SKM-1 treated with dmso at 0.1 percent for 144 hours (cell line): ENCODE data around the gene ASPSCR1.

ENCODE experiments used
- DNase-seq: peaks from one replicate; lab custom pipeline; 2025; ENCODE audit not compliant: unreplicated experiment; lab: John Stamatoyannopoulos, UW

Gene ASPSCR1

DNA sequence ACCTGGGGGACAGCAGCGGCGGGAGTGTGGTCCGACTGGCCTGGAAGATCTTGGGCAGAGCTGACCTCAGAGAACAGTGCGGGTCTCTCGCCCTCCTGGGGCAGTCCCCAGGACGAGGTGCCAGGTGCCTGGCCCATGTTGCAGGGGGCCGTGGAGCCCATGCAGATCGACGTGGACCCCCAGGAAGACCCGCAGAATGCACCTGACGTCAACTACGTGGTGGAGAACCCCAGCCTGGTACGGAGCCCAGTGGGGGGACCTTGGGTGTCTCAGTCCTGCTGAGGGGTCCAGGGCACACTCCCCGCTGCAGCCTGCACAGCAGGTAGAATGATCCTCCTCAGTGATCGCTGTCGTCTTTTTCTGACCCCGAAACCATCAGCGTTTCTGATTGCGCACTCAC, 75.7 kb downstream of the ASPSCR1 start:
- no peak for DNase-seq

DNA sequence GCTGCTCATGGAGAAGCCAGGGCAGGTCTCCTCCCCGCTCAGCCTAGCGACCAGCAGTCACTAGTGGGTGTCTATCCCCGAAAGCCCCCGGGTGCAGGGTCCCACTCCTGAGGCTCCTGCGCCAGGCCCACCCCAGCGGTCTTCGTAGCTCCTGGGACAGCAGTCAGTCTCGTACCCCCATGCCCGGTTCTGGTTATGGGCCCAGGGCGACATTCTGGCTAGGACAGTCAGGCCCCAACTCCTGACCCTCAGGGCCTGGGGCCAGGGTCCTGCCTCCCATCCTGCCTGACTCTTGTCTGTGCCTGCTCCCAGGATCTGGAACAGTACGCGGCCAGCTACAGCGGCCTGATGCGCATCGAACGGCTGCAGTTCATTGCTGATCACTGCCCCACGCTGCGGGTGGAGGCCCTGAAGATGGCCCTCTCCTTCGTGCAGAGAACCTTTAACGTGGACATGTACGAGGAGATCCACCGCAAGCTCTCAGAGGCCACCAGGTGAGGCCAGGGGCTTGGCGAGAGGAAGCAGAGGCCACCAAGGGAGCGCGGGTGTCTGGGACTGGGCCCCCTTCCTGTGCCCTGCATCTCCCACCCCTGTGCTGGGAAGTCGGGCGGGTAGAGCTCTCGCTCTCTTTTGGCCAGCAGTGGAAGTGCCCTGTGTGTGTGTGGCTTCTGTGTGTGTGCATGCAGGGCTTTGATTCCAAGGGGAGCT, 76.3 kb downstream of the ASPSCR1 start:
- no peak for DNase-seq

DNA sequence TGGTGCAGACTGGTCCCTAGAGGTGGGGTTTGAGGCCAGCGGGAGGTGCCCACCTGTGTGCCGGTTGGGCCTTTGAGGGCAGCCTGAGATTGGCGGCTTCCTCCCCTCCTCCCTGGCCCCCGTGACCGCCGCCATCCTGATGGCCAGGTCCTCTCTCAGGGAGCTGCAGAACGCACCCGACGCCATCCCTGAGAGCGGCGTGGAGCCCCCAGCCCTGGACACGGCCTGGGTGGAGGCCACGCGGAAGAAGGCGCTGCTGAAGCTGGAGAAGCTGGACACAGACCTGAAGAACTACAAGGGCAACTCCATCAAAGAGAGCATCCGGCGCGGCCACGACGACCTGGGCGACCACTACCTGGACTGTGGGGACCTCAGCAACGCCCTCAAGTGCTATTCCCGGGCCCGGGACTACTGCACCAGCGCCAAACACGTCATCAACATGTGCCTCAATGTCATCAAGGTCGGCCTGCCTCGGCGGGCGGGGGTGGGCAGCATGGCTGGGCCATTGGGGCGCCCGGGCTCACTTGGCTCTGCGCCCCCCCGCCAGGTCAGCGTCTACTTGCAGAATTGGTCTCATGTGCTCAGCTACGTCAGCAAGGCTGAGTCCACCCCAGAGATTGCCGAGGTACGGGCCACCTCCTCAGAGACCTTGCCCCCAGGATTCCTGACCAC, 77.1 kb downstream of the ASPSCR1 start:
- no peak for DNase-seq

DNA sequence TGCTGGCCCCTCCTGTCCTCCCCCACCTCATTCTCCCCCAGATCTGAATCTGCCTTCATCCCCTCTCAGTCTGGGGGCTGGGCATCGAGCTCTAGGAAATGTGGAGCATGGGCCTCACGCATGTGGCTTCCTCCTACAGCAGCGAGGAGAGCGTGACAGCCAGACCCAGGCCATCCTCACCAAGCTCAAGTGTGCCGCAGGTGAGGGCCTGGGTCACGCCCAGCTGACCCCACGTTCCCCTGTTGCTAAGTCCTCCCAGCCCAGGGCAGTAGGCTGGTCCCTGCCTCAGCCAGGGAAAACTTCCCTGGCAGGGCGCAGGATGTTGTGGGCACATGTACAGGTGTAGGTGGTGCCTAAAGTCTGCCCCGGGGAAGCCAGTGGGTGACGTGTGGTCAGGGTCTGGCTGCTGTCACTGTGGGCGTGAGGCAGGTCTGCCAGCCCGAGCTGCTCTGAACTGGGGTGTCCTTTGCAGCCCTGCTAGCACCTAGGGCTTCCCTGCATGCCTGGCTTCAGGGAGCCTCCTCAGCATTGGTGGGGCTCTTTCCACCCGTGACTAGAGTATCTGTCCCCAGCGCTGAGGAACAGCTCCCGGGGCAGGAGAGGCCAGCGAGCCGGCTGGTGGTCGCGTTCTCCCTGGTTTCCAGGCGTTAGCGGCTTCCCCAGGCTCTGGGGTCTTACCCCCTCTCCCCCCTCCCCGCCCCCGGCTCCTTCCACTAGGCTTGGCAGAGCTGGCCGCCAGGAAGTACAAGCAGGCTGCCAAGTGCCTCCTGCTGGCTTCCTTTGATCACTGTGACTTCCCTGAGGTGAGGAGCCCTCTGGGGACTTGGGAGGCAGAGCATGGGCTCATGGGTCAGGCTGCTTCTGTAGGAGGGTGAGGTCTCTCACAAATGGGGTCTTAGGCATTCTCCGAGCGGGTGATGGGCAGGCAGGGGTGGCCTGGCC, 77.9 kb downstream of the ASPSCR1 start:
- no peak for DNase-seq

DNA sequence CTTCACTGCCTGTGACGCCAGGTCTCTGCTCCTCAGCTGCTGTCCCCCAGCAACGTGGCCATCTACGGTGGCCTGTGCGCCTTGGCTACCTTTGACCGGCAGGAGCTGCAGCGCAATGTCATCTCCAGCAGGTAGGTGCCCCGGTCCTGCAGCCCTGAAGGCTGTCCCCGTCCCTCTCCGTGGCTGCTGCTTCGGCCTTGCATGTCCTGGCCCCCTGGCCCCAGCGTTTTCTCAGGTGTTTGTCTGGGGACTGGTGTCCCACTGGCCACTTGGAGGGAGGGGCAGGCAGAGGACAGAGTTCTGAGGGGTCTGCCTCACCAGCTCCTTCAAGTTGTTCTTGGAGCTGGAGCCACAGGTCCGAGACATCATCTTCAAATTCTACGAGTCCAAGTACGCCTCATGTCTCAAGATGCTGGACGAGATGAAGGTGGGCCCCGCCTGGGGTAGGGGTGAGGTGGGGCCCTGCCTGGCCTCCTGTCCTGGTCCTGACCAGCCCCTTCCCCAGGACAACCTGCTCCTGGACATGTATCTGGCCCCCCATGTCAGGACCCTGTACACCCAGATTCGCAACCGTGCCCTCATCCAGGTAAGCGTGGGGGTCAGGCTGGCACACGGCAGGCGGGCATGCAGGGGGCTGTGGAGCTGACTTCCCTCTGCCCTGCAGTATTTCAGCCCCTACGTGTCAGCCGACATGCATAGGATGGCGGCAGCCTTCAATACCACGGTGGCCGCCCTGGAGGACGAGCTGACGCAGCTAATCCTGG, 78.7 kb downstream of the ASPSCR1 start:
- DNase-seq: no peak

DNA sequence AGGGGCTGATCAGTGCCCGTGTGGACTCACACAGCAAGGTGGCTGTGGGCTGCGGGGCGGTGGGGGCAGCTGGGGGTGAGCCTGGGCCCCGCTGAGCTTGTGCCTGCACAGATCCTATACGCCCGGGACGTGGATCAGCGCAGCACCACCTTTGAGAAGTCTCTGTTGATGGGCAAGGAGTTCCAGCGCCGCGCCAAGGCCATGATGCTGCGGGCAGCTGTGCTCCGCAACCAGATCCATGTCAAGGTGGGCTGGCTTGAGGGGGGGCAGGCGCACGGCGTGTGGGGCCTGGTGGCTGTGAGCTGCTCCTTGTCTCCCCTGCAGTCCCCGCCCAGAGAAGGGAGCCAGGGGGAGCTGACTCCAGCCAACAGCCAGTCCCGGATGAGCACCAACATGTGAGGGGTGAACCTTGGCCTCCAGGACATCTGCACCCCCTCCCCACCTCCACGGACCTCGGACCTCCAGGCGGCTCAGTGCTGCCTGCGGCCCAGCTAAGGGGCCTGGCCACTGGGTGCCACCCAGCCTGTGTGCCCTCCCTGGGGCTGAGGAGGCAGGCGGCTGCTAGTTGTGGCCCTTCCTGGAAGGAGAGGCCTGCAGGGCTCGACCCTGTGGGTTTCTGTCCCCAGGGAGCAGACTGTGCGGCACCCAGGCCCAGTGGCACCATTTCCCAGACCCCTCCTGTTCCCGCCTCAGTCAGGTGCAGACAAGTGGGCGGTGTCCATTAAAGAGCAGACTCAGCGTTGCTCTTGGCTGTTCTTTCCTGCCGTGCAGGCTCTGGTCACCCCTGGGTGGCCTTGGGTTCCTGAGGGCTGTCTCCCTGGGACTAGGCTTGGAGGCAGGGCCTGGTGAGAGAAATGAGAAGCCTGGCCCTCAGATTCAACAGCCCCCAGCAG, 79.5 kb downstream of the ASPSCR1 start:
- no peak for DNase-seq

DNA sequence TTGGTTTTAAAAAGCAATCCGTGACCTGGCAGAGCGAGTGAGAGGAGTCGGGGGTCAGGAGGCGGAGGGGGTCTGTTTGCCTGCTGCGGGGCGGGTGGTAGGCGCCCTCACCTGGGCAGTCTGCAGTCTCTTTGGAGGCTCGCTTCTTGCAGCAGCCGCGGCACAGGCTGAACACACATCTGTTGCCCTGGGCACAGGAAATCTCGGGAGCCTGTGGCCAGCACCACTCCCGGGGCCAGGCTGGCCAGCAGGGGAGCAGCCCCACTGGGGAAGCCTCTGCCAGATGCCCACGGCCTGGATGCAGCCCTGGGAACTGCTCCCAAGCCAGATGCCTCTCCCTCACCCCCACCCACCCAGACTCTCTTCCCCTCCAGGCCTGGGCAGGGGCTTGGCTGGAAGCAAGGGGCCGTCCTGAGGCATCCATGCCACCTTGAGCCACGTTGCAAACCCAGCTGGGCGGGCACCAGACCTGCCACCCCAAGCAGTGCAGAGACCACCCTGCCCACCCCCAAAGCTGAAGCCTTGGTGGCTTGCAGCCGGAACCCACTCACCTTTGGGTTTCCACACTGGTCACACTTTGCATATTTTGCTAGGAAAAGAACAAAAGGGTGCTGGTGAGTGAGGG, 80.9 kb downstream of the ASPSCR1 start:
- no peak for DNase-seq

DNA sequence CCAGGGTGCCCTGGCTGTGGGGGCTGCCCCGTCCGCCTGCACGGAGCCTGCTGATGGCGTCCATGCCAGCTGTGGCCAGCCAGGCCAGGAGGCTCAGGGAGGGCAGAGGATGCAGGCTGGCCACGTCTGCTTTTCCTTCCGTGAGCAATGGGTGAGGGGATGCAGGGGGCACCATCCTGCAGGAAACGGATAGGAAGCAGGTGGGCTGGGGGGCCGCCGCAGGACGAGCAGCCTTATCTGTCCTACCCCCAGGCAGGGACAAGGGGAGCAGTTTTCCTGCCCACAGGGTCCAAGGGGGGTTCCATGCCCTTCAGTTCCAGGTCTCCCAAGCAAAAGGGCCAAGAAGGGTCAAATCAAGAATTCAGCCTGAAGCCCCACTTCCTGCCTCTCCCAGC, 81.4 kb downstream of the ASPSCR1 start:
- no peak for DNase-seq

DNA sequence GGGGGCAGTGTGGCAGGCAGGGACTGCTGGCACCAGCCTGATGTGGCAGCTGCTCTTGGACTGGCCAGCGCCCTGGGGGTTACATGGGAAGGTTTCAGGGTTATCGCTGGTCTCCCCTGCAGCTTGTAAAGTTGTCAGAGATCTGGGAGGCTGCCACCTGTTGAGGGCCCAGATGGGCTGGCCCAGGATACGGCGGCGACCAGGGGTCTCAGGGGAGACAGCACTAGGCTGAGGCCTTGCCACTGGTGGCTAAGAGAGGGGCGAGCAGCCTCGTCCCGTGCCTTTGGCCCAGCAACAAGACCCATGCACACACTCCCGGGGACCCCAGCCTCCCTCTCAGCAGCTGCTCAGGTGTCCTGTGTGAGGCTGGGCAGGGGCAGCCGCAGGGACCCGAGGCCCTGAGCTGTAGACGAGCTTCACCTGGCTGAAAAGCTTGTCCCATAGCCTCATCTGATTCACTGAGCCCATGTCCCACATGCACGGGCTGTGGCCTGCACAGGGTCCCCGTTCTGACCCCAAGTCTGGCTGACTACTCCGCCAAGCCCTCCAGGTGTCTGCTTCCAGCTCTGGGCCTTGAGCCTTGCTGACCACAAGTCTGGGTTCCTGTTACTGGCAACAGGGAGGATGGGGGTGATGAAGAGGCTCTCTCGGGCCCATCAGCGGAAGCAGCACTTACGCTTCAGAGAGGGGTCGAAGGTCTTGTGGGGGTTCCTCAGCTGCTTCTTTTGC, 82.0 kb downstream of the ASPSCR1 start:
- no peak for DNase-seq

DNA sequence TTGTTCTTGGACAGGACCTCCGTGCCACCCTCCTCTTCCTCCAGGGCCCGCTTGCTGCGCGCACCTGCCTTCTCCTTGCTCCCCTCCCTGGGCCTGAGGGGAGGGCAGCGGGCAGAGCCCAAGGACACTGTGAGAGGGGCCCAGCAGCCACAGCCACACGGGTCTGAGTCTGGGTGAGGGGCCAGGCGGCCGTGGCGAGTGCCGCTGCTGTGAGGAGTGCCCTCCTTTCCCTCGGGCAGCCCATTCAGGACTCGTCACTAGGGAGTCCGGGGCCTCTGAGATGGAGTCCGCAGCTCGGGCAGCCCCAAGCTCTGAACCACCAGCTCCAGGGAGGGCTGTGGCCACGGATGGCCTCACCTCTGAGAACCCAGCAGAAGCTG, 82.6 kb downstream of the ASPSCR1 start:
- no peak for DNase-seq

DNA sequence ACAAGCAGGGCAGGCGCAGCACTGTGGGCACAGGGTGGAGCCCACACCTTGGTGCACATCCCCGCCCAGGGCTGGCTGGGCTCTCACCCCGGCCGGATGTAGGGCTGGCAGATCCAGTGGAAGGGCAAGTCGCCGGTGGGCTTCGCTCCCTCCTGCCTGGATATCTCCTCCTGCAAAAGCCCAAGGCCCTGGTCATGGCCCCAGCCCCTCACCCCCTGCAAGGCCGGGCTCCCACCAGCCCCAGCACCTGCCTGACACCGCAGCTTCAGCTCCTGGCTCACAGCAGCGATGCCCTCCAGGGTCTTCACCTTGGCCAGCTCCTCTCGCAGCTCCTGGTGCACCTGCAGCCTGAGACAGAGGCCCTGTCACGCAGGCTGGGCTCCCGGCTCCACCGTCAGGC, 83.2 kb downstream of the ASPSCR1 start:
- DNase-seq: no peak

DNA sequence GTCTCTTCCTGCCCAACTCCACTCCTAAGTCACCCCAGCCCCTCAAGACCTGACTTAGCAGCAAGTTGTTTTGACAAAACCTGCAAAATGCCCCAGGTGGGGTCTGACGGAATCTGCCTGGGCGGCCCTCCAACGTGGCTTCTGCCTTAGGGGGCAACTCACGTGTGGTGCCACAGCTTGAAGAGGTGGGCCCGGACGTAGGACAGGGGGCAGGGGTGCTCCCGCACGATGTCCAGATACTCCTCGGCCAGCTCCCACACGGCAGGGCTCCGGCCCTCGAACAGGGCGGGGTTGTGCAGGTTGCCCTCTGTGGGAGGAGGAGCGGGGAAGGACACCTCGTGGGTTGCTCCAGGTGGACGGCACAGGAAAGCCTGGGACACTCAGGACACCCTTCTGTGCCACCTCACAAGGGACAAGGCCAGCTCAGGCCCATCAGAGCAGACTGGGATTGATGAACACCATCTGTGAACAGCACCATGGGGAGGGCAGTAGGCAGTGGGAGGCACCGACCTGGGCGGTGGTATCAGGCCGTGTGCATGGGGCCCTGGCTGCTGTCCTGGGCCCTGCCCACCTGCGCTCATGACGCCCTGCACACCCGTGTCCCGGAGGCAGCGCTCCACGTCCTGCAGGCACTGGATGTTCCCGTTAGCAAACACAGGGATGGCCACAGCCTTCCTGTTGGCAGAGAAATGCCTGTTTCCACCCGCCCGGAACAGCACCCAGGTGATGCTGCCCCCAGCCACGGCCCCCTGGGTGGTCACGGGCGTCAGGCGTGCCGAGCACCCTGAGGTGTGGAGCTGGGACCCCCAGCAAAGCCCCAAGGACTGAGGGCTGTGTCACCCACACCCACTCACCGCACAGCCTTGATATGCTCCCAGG, 83.9 kb downstream of the ASPSCR1 start:
- no peak for DNase-seq

DNA sequence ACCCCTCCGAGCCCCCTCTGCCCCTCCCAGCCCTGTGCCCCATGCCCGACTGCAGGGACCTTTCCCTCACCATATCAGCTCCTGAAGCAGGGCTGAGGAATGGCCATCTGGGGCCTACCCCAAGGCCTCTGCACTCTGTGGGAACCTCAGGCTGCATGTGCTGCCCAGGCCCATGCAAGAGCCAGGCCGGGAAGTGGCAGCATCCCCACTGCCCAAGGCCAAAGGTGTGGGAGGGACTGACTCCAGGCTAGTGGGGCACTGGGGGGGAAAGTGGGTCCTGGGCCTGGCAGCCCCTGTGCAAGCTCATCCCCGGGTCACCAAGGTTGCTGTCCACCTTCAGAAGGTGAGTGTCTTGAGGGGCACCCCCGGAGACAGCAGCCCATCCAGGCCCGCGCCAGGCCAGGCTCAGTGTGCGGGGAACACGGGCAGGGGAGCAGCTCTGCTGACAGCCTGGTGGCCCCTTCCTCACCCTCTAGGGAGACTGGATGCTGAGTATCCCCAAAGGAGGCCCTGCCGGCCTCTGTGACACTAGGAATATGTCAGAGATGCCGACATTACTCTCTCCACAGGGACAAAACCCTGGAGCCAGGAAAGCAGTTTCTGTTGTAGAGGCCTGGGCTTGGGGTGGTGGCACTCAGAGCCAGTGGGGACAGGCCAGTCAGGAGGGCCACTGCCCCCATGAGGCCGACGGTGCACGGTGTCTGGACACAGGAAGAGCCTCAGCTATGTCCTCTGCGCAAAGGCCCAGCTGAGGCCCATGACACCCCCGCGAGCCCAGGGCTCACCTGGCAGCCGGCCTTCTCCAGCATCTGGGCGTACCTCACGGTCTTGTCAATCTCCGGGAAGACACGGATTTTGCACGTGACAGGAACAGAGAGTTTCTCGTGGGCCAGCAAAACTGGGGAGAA, 84.9 kb downstream of the ASPSCR1 start:
- DNase-seq: no peak

DNA sequence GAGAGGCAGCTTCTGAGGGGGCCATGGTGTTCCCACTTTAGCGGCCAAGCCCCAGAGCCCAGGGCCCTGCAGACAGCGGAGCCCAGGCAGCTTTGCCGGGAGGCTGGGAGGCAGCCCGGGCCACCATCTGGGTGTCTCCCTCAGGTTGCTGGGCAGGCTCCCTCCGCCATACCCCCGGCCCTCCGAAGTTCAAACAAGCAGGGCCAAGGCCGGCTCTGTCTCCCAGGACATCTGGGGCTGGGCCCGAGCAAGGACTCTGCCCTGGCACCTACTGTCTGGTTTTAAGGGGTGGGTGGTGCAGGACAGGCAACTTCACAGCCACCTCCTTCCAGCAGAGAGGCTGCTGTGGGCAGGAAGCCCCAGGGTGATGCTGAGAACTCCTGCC, 85.5 kb downstream of the ASPSCR1 start:
- no peak for DNase-seq

DNA sequence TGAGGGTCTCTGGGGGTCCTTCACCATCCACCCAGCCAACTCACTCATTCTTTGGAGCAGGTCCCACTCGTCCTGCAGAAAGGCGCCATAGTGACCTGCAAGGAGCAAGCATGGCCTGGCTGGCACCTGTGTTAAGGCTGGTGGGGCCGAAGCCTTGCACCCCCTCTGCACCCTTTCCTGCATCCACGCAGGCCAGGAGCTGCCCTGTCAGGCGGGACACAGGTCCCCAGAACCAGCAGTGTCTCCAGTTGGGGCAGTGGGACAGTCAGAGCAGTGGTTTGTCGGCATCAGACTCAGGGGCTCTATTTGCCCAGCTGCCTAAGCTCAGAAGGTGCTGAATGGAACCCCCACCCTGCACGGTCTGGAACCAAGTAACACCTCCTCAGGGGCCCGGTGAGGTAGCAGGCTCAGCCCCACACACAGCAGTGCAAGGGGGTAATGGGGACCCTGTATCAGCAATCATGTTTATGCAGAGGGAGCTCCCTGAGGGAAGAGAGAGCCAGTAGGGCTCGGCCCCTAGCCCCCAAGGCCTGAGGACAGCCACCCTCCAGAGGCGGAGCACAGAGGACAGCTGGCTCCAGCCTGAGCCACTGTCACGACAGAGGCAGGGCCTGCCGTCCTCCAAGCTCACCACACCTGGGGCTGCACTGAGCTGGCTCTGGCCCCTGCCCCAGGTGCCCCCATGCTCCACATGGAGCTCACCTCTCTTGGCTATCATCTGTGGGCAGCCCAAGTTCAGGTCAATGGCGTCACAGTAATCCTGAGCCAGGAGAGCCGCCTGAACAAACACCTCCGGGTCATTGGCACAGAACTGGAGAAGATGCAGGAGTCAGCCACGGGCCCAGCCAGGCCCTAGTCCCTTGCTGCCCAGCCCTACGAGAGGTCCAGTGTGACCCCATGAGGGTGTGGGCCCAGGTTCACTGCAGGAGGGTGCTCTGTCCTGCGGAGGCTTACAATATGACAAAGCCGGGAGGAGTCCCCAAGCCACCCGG, 86.3 kb downstream of the ASPSCR1 start:
- no peak for DNase-seq
